CD14-positive monocyte (primary cell): Measurements from ENCODE around the gene CARD11. TPM values are rescaled to one million over a fixed set of nuclear protein-coding genes. Genes with fewer than 3 reads are reported as not detected.

Source experiments
- DNase-seq, 3 donors: peaks; one replicate each; pipeline ENCODE4 v3.0.0-alpha.2; 2011 to 2022
- H2AFZ ChIP-seq: 2 replicates; pipeline ENCODE4 v1.6.0; 2012; ENCODE audit warnings: mild to moderate bottlenecking, low read depth, low read length, inconsistent platforms; ENCODE audit not compliant: insufficient read depth, poor library complexity, severe bottlenecking
- H3K27ac ChIP-seq, 2 donors: 1 replicate in 1 of 2; 2 replicates in 1 of 2; pipeline ENCODE4 v1.5.1; 2012 to 2013; ENCODE audit warnings: low read length in 2 of 2, control low read depth in 1 of 2, inconsistent platforms in 1 of 2, low read depth in 1 of 2, mild to moderate bottlenecking in 1 of 2
- H3K27me3 ChIP-seq, 2 donors: one replicate each; pipeline versions ENCODE4 v1.6.0 to v1.6.1; 2011 to 2013; ENCODE audit warnings: low read length in 2 of 2; ENCODE audit not compliant: control insufficient read depth in 2 of 2, insufficient read depth in 2 of 2
- H3K36me3 ChIP-seq, 2 donors: replicated peaks in 1 of 2; 1 replicate in 1 of 2; 2 replicates in 1 of 2; pipeline versions ENCODE4 v1.5.1 to v1.6.1; 2012 to 2013; ENCODE audit warnings: low read length in 2 of 2, control low read depth in 1 of 2, inconsistent platforms in 1 of 2, mild to moderate bottlenecking in 1 of 2; ENCODE audit not compliant: insufficient read depth in 2 of 2, control insufficient read depth in 1 of 2
- H3K4me1 ChIP-seq, 2 donors: 1 replicate in 1 of 2; 2 replicates in 1 of 2; pipeline versions ENCODE4 v1.5.1 to v1.6.1; 2012 to 2013; ENCODE audit warnings: low read length in 2 of 2, control low read depth in 1 of 2, inconsistent platforms in 1 of 2, mild to moderate bottlenecking in 1 of 2, moderate library complexity in 1 of 2; ENCODE audit not compliant: insufficient read depth in 2 of 2, control insufficient read depth in 1 of 2
- H3K4me2 ChIP-seq: replicated peaks from 2 replicates; pipeline ENCODE3; 2012; ENCODE audit warnings: low read length, moderate library complexity, mild to moderate bottlenecking; ENCODE audit not compliant: poor library complexity, severe bottlenecking; ENCODE audit errors: extremely low read depth
- H3K4me3 ChIP-seq, 3 experiments: fragments of 200-600 bp in 1 of 3; sonication (generic) in 1 of 3; replicated peaks in 1 of 3; 1 replicate in 2 of 3; 2 replicates in 1 of 3; pipeline ENCODE4 v1.5.1; 2011 to 2013; ENCODE audit warnings: low read length in 3 of 3, mild to moderate bottlenecking in 3 of 3, control low read depth in 2 of 3, low read depth in 2 of 3, inconsistent platforms in 1 of 3, moderate library complexity in 1 of 3
- H3K79me2 ChIP-seq: 2 replicates; pipeline ENCODE4 v1.6.0; 2012; ENCODE audit warnings: mild to moderate bottlenecking, control low read depth, inconsistent platforms, low read length, moderate library complexity; ENCODE audit not compliant: insufficient read depth
- H3K9ac ChIP-seq: 2 replicates; pipeline ENCODE4 v1.6.0; 2017; ENCODE audit warnings: low read length, mild to moderate bottlenecking; ENCODE audit not compliant: insufficient read depth, poor library complexity, severe bottlenecking
- H3K9me3 ChIP-seq, 2 donors: replicated peaks in 1 of 2; 1 replicate in 1 of 2; 2 replicates in 1 of 2; pipeline versions ENCODE4 v1.5.1 to v1.6.1; 2012 to 2013; ENCODE audit warnings: low read length in 2 of 2, control low read depth in 1 of 2; ENCODE audit not compliant: control insufficient read depth in 1 of 2, insufficient read depth in 1 of 2
- H4K20me1 ChIP-seq: 2 replicates; pipeline ENCODE4 v1.6.0; 2012; ENCODE audit warnings: mild to moderate bottlenecking, low read length, control low read depth, moderate library complexity; ENCODE audit not compliant: insufficient read depth
- H3K27ac Mint-ChIP-seq, 7 donors: one replicate each; pipeline ENCODE4 v1.8.0; 2020; ENCODE audit warnings: mild to moderate bottlenecking in 7 of 7, mixed read lengths in 7 of 7, moderate library complexity in 6 of 7, inconsistent platforms in 2 of 7
- H3K27me3 Mint-ChIP-seq, 3 donors: one replicate each; pipeline ENCODE4 v1.8.0; 2021 to 2022; ENCODE audit warnings: low read depth in 3 of 3, mild to moderate bottlenecking in 3 of 3, mixed read lengths in 3 of 3, moderate library complexity in 3 of 3, inconsistent platforms in 1 of 3
- H3K36me3 Mint-ChIP-seq, 2 donors: one replicate each; pipeline ENCODE4 v1.8.0; 2020; ENCODE audit warnings: mixed read lengths in 2 of 2, inconsistent platforms in 1 of 2, mild to moderate bottlenecking in 1 of 2
- H3K4me1 Mint-ChIP-seq: one replicate; pipeline ENCODE4 v1.8.0; 2020; ENCODE audit warnings: mild to moderate bottlenecking, mixed read lengths
- H3K4me3 Mint-ChIP-seq, 2 donors: one replicate each; pipeline ENCODE4 v1.8.0; 2020; ENCODE audit warnings: mild to moderate bottlenecking in 2 of 2, mixed read lengths in 2 of 2, moderate library complexity in 1 of 2
- H3K9me3 Mint-ChIP-seq, 7 donors: one replicate each; pipeline ENCODE4 v1.8.0; 2020 to 2022; ENCODE audit warnings: mixed read lengths in 7 of 7, mild to moderate bottlenecking in 6 of 7, moderate library complexity in 6 of 7, inconsistent platforms in 2 of 7
- WGBS: methylation state at CpG from one replicate; pipeline ENCODE4 v1.1.5; 2013; ENCODE audit warnings: missing lambda C conversion rate; ENCODE audit not compliant: insufficient coverage; 5-methylcytosine and 5-hydroxymethylcytosine counted together
- intact Hi-C, 2 donors: fragments of 100-400 bp; cut with micrococcal nuclease; formaldehyde crosslinking; loops; one replicate each; pipeline versions ENCODE4 v1.15.0 to v1.15.1; 2023
- polyA plus RNA-seq, 3 donors: library from polyadenylated mRNA; depleted of rRNA in 1 of 3; unstranded in 2 of 3; stranded (reverse) in 1 of 3; fragments of 300-500 nt in 2 of 3; fragments of >200 nt in 1 of 3; fragmentation: Illumina TruSeq in 2 of 3; gene quantifications; 1 replicate in 2 of 3; 2 replicates in 1 of 3; pipeline ENCODE4 v1.2.3, GENCODE V29; 2012 to 2021
- TF ChIP-seq, protein P1 (sequence below): fragments of 200-600 bp; IDR thresholded peaks from one replicate; pipeline ENCODE4 v1.8.0; 2022; ENCODE audit warnings: antibody characterized with exemption, mild to moderate bottlenecking

Gene CARD11
- polyA plus RNA-seq, 3 donors = 0.04 to 0.17 TPM; not detected in 1

- peaks cover 26 to 34% of the 10 kb centered on the region in 2 donors for H3K4me1 ChIP-seq
- no peak for DNase-seq
- TF ChIP-seq, protein P1, sequence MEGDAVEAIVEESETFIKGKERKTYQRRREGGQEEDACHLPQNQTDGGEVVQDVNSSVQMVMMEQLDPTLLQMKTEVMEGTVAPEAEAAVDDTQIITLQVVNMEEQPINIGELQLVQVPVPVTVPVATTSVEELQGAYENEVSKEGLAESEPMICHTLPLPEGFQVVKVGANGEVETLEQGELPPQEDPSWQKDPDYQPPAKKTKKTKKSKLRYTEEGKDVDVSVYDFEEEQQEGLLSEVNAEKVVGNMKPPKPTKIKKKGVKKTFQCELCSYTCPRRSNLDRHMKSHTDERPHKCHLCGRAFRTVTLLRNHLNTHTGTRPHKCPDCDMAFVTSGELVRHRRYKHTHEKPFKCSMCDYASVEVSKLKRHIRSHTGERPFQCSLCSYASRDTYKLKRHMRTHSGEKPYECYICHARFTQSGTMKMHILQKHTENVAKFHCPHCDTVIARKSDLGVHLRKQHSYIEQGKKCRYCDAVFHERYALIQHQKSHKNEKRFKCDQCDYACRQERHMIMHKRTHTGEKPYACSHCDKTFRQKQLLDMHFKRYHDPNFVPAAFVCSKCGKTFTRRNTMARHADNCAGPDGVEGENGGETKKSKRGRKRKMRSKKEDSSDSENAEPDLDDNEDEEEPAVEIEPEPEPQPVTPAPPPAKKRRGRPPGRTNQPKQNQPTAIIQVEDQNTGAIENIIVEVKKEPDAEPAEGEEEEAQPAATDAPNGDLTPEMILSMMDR = no peak
- H3K36me3 Mint-ChIP-seq = peaks cover 0 to 2% of the 10 kb centered on the region in 2 donors
- H3K36me3 ChIP-seq = no peaks in the 10 kb centered on the region
- peaks cover 5 to 13% (median 8%) of the 10 kb centered on the region in 3 donors for H3K27me3 Mint-ChIP-seq
- no peaks in the 10 kb centered on the region for H4K20me1 ChIP-seq
- H3K4me2 ChIP-seq = no peak overlapping the region
- WGBS = no CpG with 5 or more reads among the region's 2 CpGs
- H3K4me3 Mint-ChIP-seq = no peak overlapping the region
- H3K4me3 ChIP-seq = no peak overlapping the region
- no peaks in the 10 kb centered on the region for H3K27me3 ChIP-seq
- H3K79me2 ChIP-seq = no peaks in the 10 kb centered on the region
- H2AFZ ChIP-seq = no peak overlapping the region
- peaks cover 0 to 3% (median 0%) of the 10 kb centered on the region in 7 donors for H3K9me3 Mint-ChIP-seq
- H3K27ac ChIP-seq = no peak overlapping the region
- H3K4me1 Mint-ChIP-seq = peaks cover 31% of the 10 kb centered on the region
- H3K27ac Mint-ChIP-seq = no peak overlapping the region
- no peaks in the 10 kb centered on the region for H3K9me3 ChIP-seq
- intact Hi-C loops = no loop called here
- no peak overlapping the region for H3K9ac ChIP-seq
Observed at GRCh38 chr7:2948749-2949148, 94.9 kb downstream of the CARD11 start.

- no peaks in the 10 kb centered on the region for H3K79me2 ChIP-seq
- H3K27me3 Mint-ChIP-seq = peaks cover 6 to 12% (median 8%) of the 10 kb centered on the region in 3 donors
- H3K27ac ChIP-seq = no peak overlapping the region
- H3K4me3 ChIP-seq = no peak overlapping the region
- no peaks in the 10 kb centered on the region for H3K36me3 ChIP-seq
- peaks cover 30% of the 10 kb centered on the region for H3K4me1 Mint-ChIP-seq
- intact Hi-C loops = no loop called here
- H3K9me3 Mint-ChIP-seq = peaks cover 0 to 7% (median 2%) of the 10 kb centered on the region in 7 donors
- H2AFZ ChIP-seq = no peak overlapping the region
- peaks cover 0 to 3% of the 10 kb centered on the region in 2 donors for H3K9me3 ChIP-seq
- H3K27me3 ChIP-seq = no peaks in the 10 kb centered on the region
- no peak overlapping the region for H3K4me3 Mint-ChIP-seq
- H4K20me1 ChIP-seq = no peaks in the 10 kb centered on the region
- 96% methylated on average over 10 of the region's 12 CpGs for WGBS
- DNase-seq = no peak
- peaks cover 26 to 34% of the 10 kb centered on the region in 2 donors for H3K4me1 ChIP-seq
- H3K4me2 ChIP-seq = no peak overlapping the region
- H3K27ac Mint-ChIP-seq = no peak overlapping the region
- H3K36me3 Mint-ChIP-seq = peaks cover 0 to 2% of the 10 kb centered on the region in 2 donors
- TF ChIP-seq, protein P1 = no peak
- no peak overlapping the region for H3K9ac ChIP-seq
Observed at GRCh38 chr7:2947058-2947780, 96.4 kb downstream of the CARD11 start.
